Measurements from ENCODE around the gene PPP1R12C. TPM values are rescaled to one million over a fixed set of nuclear protein-coding genes. Genes with fewer than 3 reads are reported as not detected.

The PPP1R12C gene
- total RNA-seq, 4 donors from 2014 or later = 113 to 270 (median 180) TPM

GRCh38 chr19:55094456-55095259, 22.8 kb downstream of the PPP1R12C start:
- TF ChIP-seq POLR2A (IDR thresholded peaks at IDR 0.05) (no peak), EP300 (IDR thresholded peaks at IDR 0.05) (no peak), CTCF (IDR thresholded peaks at IDR 0.05) (no peak)
- no peak for DNase-seq (ENCODE audit: low spot score in 2 of 2)
- peaks cover 0 to 10% (median 3%) of the 10 kb centered on the region in 4 donors for H3K4me1 ChIP-seq
- H3K27me3 ChIP-seq = no peaks in the 10 kb centered on the region
- no peaks in the 10 kb centered on the region for H3K9me3 ChIP-seq
- no peak overlapping the region for H3K27ac ChIP-seq
- H3K36me3 ChIP-seq = peaks cover 4 to 76% (median 28%) of the 10 kb centered on the region in 3 donors
- 77 to 82% methylated on average over 26 to 32 of the region's 32 CpGs for WGBS, 2 donors
- H3K4me3 ChIP-seq = no peak overlapping the region

GRCh38 chr19:55092423-55093318, 24.8 kb downstream of the PPP1R12C start:
- TF ChIP-seq CTCF (IDR thresholded peaks at IDR 0.05) (no peak), POLR2A (IDR thresholded peaks at IDR 0.05) (no peak), EP300 (IDR thresholded peaks at IDR 0.05) (no peak)
- WGBS, 2 donors = 85 to 91% methylated on average over 29 to 40 of the region's 49 CpGs
- peaks cover 0 to 13% (median 3%) of the 10 kb centered on the region in 4 donors for H3K4me1 ChIP-seq
- no peak overlapping the region for H3K27ac ChIP-seq
- peaks cover 0 to 6% of the 10 kb centered on the region in 2 donors for H3K27me3 ChIP-seq
- no peak for DNase-seq (ENCODE audit: low spot score in 2 of 2)
- peaks cover 4 to 64% (median 28%) of the 10 kb centered on the region in 3 donors for H3K36me3 ChIP-seq
- no peak overlapping the region for H3K4me3 ChIP-seq
- no peaks in the 10 kb centered on the region for H3K9me3 ChIP-seq

GRCh38 chr19:55091955-55092354, 25.5 kb downstream of the PPP1R12C start:
- no peak overlapping the region for H3K27ac ChIP-seq
- H3K36me3 ChIP-seq = peaks cover 4 to 64% (median 28%) of the 10 kb centered on the region in 3 donors
- H3K4me1 ChIP-seq = peaks cover 0 to 20% (median 6%) of the 10 kb centered on the region in 4 donors
- H3K27me3 ChIP-seq = peaks cover 0 to 13% of the 10 kb centered on the region in 2 donors
- 84 to 87% methylated on average over 22 to 25 of the region's 27 CpGs for WGBS, 2 donors
- no peak for DNase-seq (ENCODE audit: low spot score in 2 of 2)
- TF ChIP-seq CTCF (IDR thresholded peaks at IDR 0.05) (no peak), POLR2A (IDR thresholded peaks at IDR 0.05) (no peak), EP300 (IDR thresholded peaks at IDR 0.05) (no peak)
- H3K9me3 ChIP-seq = no peaks in the 10 kb centered on the region
- H3K4me3 ChIP-seq = no peak overlapping the region

- H3K27me3 ChIP-seq = peaks cover 0 to 19% of the 10 kb centered on the region in 2 donors
- WGBS, 2 donors = 69 to 80% methylated on average over 26 to 31 of the region's 32 CpGs
- no peak for DNase-seq (ENCODE audit: low spot score in 2 of 2)
- H3K9me3 ChIP-seq = no peaks in the 10 kb centered on the region
- no peak overlapping the region for H3K4me3 ChIP-seq
- H3K4me1 ChIP-seq = peaks cover 0 to 26% (median 12%) of the 10 kb centered on the region in 4 donors
- TF ChIP-seq EP300 (IDR thresholded peaks at IDR 0.05) (no peak), POLR2A (IDR thresholded peaks at IDR 0.05) (no peak), CTCF (IDR thresholded peaks at IDR 0.05) (no peak)
- H3K36me3 ChIP-seq = peaks cover 4 to 60% (median 28%) of the 10 kb centered on the region in 3 donors
- H3K27ac ChIP-seq = no peak overlapping the region
Observed at GRCh38 chr19:55091126-55091910, 26.1 kb downstream of the PPP1R12C start.

All from tibial nerve (tissue), 4 donors.